Calu3 (cell line): ENCODE results near the gene SMIM5. TPM values are rescaled to one million over a fixed set of nuclear protein-coding genes. Genes with fewer than 3 reads are reported as not detected.

Experiments used
- BruUV-seq: library from RNA; stranded (reverse); fragments of 400-500 nt; replicated peaks from 2 replicates; lab custom pipeline; 2021; lab: Mats Ljungman, UMichigan
- CTCF ChIA-PET: fragments of 300-600 bp; sonication (Branson Sonifier 250); formaldehyde crosslinking; loops from one replicate; lab custom pipeline; 2022; ENCODE audit warnings: antibody characterized with exemption; lab: Charles Lee
- DNase-seq: peaks from one replicate; pipeline ENCODE4 v3.0.0; 2022
- H3K27ac Mint-ChIP-seq: one replicate; pipeline ENCODE4 v1.8.0; 2022; ENCODE audit warnings: mixed read lengths; ENCODE audit not compliant: unreplicated experiment
- H3K27me3 Mint-ChIP-seq: one replicate; pipeline ENCODE4 v1.8.0; 2022; ENCODE audit warnings: mixed read lengths; ENCODE audit not compliant: unreplicated experiment
- H3K36me3 Mint-ChIP-seq: one replicate; pipeline ENCODE4 v1.8.0; 2022; ENCODE audit warnings: mild to moderate bottlenecking, moderate library complexity, mixed read lengths; ENCODE audit not compliant: insufficient read depth, unreplicated experiment
- H3K4me1 Mint-ChIP-seq: one replicate; pipeline ENCODE4 v1.8.0; 2022; ENCODE audit warnings: mild to moderate bottlenecking, low read depth, mixed read lengths; ENCODE audit not compliant: unreplicated experiment
- H3K4me3 Mint-ChIP-seq: one replicate; pipeline ENCODE4 v1.8.0; 2022; ENCODE audit warnings: mild to moderate bottlenecking, low read depth, moderate library complexity, mixed read lengths; ENCODE audit not compliant: unreplicated experiment
- H3K9me3 Mint-ChIP-seq: one replicate; pipeline ENCODE4 v1.8.0; 2022; ENCODE audit warnings: low read depth, mixed read lengths; ENCODE audit not compliant: unreplicated experiment
- intact Hi-C: fragments of 100-400 bp; cut with micrococcal nuclease; formaldehyde crosslinking; loops from one replicate; pipeline ENCODE4 v1.10.0; 2022; ENCODE audit not compliant: unreplicated experiment
- total RNA-seq: library from RNA; stranded (reverse); gene quantifications from 2 replicates; pipeline ENCODE4 v1.2.3, GENCODE V29; 2022
- TF ChIP-seq, protein P1 (sequence below): fragments of 200-600 bp; IDR thresholded peaks from one replicate; pipeline ENCODE4 v1.8.0; 2022; ENCODE audit warnings: antibody characterized with exemption; ENCODE audit not compliant: unreplicated experiment

Gene SMIM5
- total RNA-seq, 1 experiment from 2014 or later = 1.9 TPM

DNA sequence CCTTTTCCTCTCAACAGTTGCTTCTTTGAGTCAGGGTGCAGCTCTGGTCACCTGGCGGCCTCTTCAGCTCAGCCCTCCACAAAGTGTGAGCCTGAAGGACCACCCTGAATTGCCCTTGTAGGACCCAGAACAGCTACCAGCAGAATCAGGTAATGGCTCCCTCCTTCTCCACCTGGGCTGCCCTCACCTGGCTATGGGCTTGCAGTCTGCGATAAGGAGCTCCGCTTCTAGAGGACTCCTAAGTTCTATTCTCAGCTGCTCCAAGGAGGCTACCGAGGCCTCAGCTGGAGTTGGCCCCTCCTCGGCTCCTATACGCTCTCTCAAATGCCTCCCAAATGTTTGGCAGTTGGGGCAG lies 13.4 kb downstream of the SMIM5 start:
- H3K27me3 Mint-ChIP-seq = no peaks in the 10 kb centered on the region
- TF ChIP-seq, protein P1, sequence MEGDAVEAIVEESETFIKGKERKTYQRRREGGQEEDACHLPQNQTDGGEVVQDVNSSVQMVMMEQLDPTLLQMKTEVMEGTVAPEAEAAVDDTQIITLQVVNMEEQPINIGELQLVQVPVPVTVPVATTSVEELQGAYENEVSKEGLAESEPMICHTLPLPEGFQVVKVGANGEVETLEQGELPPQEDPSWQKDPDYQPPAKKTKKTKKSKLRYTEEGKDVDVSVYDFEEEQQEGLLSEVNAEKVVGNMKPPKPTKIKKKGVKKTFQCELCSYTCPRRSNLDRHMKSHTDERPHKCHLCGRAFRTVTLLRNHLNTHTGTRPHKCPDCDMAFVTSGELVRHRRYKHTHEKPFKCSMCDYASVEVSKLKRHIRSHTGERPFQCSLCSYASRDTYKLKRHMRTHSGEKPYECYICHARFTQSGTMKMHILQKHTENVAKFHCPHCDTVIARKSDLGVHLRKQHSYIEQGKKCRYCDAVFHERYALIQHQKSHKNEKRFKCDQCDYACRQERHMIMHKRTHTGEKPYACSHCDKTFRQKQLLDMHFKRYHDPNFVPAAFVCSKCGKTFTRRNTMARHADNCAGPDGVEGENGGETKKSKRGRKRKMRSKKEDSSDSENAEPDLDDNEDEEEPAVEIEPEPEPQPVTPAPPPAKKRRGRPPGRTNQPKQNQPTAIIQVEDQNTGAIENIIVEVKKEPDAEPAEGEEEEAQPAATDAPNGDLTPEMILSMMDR = no peak
- intact Hi-C loops = no loop called here
- peaks cover 67% of the 10 kb centered on the region for H3K36me3 Mint-ChIP-seq
- CTCF ChIA-PET = interaction anchor here (0.6 to 2.9 kb wide), 10 partner anchors 10 to 376 kb away, joined by 3 to 57 read pairs (median 5); partner anchors contain the start of genes MIF4GD and SMIM5
- H3K4me1 Mint-ChIP-seq = peaks cover 38% of the 10 kb centered on the region
- H3K9me3 Mint-ChIP-seq = no peaks in the 10 kb centered on the region
- peak overlapping the region; percentile 96 for H3K27ac Mint-ChIP-seq
- no peak for DNase-seq
- BruUV-seq = TSS peak; percentile 78
- peak overlapping the region; percentile 43 for H3K4me3 Mint-ChIP-seq

DNA sequence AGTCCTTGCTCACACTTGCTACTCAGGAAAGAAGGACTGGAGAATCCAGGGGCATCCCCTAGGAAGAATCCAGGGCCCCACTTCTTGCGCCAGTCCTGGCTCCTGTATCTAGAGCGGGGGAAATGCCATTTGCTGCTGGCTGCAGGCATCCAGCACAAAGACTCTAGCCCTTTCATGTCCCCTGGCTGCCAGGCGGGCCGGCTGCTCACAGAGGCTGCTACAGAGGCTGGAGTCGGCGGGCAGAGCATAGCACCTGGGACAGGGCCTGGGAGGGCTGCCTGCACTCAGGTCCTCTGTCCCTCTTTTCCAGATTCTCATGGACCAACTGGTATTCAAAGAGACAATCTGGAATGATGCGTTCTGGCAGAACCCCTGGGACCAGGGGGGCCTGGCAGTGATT lies 13.8 kb downstream of the SMIM5 start:
- TF ChIP-seq, protein P1 = no peak
- DNase-seq = no peak
- Mint-ChIP-seq H3K4me1 (peaks cover 34% of the 10 kb centered on the region), H3K27ac (peak overlapping the region; percentile 96), H3K9me3 (no peaks in the 10 kb centered on the region), H3K36me3 (peaks cover 63% of the 10 kb centered on the region), H3K4me3 (peak overlapping the region; percentile 43), H3K27me3 (no peaks in the 10 kb centered on the region)
- no TSS peak for BruUV-seq
- CTCF ChIA-PET = interaction anchor here (1.8 to 2.9 kb wide), 4 partner anchors 9 to 46 kb away, joined by 6 to 57 read pairs (median 11); partner anchors contain the start of gene SMIM5
- intact Hi-C loops = no loop called here

DNA sequence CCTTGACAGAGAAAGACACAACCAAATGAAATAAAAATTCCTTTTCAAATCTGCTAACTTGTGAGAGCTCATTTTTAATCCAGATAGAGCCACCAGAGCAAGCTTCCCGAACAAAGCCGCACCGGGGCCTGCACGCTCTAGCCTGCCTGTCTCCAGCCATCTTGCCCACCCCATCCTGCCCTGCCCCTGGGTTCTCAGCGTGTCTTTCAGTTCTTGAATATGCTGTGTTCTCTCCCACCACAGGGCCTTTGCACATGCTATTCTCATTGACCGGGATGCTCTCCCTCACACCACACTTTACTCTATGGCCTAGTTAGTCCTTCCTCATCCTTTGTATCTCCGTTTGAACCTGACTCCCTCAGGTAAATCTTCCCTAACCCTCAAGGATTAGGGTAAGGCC lies 14.7 kb downstream of the SMIM5 start:
- no TSS peak for BruUV-seq
- TF ChIP-seq, protein P1 = no peak
- H3K27me3 Mint-ChIP-seq = no peaks in the 10 kb centered on the region

DNA sequence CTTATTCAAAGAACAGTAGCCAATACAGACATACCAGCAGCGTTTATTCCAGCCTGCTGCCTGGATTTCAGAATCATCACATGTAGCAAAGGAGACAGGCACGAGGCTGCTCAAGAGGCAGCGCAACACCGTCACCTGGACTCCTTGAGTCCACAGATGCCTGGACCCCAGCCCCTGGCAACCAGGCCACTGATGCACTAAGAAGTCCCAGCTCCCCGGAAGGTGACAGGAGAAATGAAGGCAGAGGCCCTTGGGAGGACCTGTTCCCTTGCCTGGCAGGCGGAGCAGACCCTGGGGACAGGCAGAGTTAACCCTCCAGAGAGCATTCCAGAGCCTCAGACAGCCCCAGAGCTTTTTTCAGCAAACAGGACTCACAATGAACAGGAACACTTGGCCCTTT lies 16.5 kb downstream of the SMIM5 start:
- CTCF ChIA-PET = no interaction called here
- no TSS peak for BruUV-seq
- peaks cover 48% of the 10 kb centered on the region for H3K36me3 Mint-ChIP-seq
- no peaks in the 10 kb centered on the region for H3K27me3 Mint-ChIP-seq
- H3K27ac Mint-ChIP-seq = peak overlapping the region; percentile 17
- no peaks in the 10 kb centered on the region for H3K9me3 Mint-ChIP-seq
- TF ChIP-seq, protein P1 = no peak
- intact Hi-C loops = loop anchor here (5.0 kb wide), 1 partner anchor 222 kb away; no protein-coding TSS in a partner anchor
- peaks cover 22% of the 10 kb centered on the region for H3K4me1 Mint-ChIP-seq
- DNase-seq = no peak
- no peak overlapping the region for H3K4me3 Mint-ChIP-seq

More for the DNA sequence above, 14.7 kb downstream of the SMIM5 start:
- H3K4me1 Mint-ChIP-seq = peaks cover 25% of the 10 kb centered on the region
- peaks cover 56% of the 10 kb centered on the region for H3K36me3 Mint-ChIP-seq
- CTCF ChIA-PET = interaction anchor here (1.0 to 1.4 kb wide), 2 partner anchors 15 to 47 kb away, joined by 3 to 5 read pairs; partner anchors contain the start of gene SMIM5
- H3K4me3 Mint-ChIP-seq = no peak overlapping the region
- peak overlapping the region; percentile 96 for H3K27ac Mint-ChIP-seq
- H3K9me3 Mint-ChIP-seq = no peaks in the 10 kb centered on the region
- DNase-seq = no peak
- intact Hi-C loops = no loop called here
